ENCODE data around the gene ITLN1.

- TF ChIP-seq POLR2A (IDR thresholded peaks at IDR 0.05) = no peak
- TF ChIP-seq CTCF (IDR thresholded peaks at IDR 0.05) = no peak
Measured at GRCh38 chr1:160884579-160884978, 401 bp downstream of the ITLN1 start.

All from uterus (tissue), 2 donors.